ENCODE measurements around the gene HRG.

DNA sequence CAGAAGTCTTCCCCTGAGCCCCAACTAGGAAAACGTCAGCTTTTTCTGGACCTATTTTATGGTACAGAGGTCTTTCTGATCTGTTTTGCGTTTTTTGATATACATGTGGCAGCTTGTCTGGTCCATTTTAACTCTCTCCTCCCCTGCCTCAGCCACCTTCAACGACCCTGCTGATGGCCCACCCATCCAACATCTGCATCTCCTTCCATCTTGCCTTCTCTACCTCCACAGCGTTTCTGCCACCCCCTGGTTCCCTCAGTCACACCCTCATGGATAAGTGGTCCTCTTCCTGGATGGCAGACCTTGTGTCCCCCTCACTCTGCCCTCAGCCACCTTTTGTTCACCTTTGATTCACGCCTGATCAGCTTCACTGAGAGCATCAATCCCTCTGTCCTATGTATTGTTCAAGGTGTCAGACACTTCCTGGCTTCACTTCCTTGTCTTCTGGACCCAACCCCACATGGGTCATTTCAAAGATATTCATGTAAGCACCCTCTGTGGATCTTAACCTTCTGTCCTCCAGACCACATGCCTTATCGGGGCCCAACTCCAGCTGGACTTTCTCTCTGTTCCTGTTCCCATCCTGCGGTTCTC, 39.5 kb upstream of the HRG start:
- TF ChIP-seq, protein P1, sequence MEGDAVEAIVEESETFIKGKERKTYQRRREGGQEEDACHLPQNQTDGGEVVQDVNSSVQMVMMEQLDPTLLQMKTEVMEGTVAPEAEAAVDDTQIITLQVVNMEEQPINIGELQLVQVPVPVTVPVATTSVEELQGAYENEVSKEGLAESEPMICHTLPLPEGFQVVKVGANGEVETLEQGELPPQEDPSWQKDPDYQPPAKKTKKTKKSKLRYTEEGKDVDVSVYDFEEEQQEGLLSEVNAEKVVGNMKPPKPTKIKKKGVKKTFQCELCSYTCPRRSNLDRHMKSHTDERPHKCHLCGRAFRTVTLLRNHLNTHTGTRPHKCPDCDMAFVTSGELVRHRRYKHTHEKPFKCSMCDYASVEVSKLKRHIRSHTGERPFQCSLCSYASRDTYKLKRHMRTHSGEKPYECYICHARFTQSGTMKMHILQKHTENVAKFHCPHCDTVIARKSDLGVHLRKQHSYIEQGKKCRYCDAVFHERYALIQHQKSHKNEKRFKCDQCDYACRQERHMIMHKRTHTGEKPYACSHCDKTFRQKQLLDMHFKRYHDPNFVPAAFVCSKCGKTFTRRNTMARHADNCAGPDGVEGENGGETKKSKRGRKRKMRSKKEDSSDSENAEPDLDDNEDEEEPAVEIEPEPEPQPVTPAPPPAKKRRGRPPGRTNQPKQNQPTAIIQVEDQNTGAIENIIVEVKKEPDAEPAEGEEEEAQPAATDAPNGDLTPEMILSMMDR (conservative IDR thresholded peaks at IDR 0.05; ENCODE audit: low read length) = no peak
- no peak for TF ChIP-seq EZH2phosphoT487 (IDR thresholded peaks at IDR 0.05; ENCODE audit: borderline replicate concordance, low read depth, low read length)

All from OCI-LY7 (cell line).